NCI-H345 (cell line): ENCODE measurements around the gene CNTN4.
A peak's percentile ranks its signal among the peaks of the same experiment; 100 is the strongest.

Experiments
- DNase-seq: peaks from one replicate; lab custom pipeline; 2025; lab: John Stamatoyannopoulos, UW

The CNTN4 gene

DNA sequence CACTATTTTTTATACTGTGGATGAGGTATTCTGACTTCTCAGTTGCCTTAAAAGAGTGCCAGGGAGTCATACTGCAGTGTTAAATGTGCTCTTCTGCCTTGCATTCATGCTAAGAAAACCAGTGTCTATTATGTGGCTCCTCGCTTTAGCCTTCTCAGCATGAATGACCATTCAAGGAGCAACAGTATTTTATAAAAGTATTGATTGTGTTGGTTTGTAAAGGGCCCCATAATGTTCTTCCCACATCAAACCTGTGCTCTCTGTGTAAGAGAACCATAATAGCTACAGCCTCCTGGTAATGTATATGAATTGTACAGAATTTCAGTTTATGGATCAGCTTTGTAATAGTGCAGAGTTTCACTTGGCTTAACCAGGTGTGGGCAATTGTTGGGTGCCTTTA lies 316.4 kb downstream of the CNTN4 start:
- DNase-seq, result no peak

GRCh38 chr3:2420919-2421318 lies 322.3 kb downstream of the CNTN4 start:
- no peak for DNase-seq

GRCh38 chr3:2423143-2423542 lies 324.5 kb downstream of the CNTN4 start:
- DNase-seq, result peak; percentile 54

DNA sequence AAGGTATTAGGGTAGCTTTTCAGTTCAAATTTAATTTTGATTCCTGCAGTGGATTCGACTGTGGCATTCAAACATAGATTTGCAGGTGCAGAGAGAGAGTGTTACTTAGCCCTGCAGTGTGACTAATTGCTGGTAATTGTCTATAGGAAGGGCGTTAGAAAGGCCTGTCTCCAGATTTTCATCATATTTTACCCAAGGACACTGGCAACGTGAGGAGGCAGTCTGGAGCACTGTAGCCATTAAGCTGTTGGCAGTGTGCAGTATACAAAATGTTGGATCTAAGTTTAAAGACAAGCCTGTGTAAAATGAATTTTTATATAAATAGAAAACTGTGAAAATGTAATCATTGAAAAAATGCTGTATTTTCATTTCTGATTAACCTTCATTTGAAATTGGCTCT lies 342.9 kb downstream of the CNTN4 start:
- DNase-seq, result no peak

GRCh38 chr3:2446146-2446545 lies 347.5 kb downstream of the CNTN4 start:
- no peak for DNase-seq

- DNase-seq, result no peak
Observed at GRCh38 chr3:2452249-2452648, 353.6 kb downstream of the CNTN4 start.

DNA sequence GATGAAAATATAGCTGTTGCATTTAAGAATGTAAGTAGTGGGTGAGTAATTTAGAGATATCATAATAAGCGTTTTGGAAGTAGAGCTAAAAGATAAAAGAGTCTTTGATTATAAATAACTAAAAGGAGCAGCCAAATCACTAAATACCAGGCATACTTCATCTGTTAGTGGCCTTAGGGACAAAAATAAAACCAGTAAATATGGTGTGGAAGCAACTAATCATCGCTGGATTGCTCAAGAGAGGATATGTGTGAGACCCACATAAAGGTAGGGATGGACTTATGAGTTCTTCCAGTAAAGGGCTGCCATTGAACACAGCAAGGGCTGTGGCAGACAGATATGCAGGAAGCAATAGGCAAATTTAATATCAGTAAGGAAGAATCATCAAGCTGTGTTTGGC lies 356.2 kb downstream of the CNTN4 start:
- no peak for DNase-seq

DNA sequence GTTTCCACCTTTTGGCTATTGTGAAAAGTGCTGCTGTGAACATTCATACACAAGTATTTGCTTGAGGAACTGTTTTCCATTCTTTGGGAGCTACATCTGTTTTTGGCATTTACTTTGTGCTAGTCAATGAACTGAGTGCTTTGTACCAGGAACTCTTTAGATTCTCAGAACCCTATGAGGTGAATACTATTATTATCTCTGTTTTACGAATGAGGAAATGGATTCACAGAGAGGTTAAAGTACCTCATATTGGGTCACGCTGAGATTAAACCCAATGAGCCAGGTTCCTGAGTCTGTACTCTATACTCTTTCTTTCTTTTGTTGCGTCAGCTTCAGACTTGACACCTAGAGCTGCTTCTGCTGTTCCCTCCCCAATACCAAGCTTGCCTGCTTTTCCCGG lies 358.1 kb downstream of the CNTN4 start:
- DNase-seq, result no peak

GRCh38 chr3:2458816-2459215 lies 360.1 kb downstream of the CNTN4 start:
- no peak for DNase-seq

GRCh38 chr3:2465842-2466241 lies 367.2 kb downstream of the CNTN4 start:
- DNase-seq, result no peak

DNA sequence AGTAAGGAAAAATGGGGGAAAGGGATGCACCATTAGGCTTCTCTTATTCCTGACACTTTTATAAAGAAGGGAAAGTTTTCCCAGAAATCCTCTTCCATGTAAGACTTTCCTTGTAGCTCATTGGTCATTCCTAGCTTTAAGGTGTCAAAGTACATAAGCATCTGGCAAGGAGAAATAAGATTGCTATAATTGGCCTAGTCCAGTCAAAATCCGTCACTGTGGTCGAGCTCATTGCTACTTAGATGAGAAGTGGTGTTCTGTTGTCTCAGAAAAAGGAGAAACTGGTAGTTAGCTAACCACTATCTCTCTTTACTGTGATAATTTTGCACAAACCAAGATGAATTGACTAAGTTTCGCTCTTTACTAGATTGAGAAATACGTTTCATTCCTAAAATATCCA lies 370.1 kb downstream of the CNTN4 start:
- DNase-seq, result no peak

DNA sequence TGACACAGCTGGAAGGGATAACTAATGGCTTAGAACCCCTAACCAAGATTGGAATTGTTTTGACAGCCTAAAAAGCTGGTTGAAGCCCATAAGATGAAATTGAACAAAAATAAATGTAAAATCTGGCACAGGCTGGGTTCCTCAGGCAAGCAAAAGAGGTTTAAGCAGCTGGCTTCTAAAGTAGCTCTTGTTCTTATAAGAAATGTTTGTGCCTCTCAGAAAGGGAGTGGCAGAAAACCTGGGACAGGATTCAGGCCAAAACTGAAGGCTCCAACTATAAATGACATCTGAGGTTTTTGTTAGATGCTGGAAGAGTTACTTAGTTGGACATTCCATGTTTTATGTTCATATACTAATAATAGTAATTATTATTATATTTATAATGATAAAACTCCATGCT lies 378.3 kb downstream of the CNTN4 start:
- no peak for DNase-seq

DNA sequence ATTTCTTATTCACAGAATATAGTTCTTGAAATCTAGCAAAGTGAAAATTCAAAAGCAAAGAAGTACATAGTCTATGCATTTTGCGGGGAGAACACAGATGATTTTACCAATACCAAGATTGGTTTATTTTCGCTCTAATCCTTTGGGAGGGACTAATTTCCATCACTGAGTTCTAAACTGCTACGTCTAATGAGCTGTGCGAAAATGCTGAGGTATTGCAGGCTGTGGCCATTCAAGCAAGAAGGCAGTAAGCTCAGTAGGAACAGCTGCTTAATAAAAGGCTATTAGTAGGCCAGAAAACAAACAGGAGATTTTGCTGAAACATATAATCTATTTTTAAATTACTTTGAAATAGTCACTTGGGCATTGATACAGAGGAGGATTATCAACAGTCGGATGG lies 379.0 kb downstream of the CNTN4 start:
- no peak for DNase-seq

GRCh38 chr3:2484162-2485026 lies 385.7 kb downstream of the CNTN4 start:
- no peak for DNase-seq

DNA sequence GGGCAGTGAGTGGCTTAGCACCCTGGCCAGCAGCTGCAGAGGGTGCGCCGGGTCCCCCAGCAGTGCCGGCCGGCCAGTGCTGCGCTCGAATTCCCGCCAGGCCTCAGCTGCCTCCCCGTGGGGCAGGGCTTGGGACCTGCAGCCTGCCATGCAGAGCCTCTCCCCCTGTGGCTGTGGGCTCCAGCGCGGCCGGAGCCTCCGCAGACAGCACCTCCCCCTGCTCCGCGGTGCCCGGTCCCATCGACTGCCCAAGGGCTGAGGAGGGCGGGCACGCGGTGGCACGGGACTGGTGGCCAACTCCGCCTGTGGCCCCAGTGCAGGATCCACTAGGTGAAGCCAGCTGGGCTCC lies 386.3 kb downstream of the CNTN4 start:
- DNase-seq, result no peak

DNA sequence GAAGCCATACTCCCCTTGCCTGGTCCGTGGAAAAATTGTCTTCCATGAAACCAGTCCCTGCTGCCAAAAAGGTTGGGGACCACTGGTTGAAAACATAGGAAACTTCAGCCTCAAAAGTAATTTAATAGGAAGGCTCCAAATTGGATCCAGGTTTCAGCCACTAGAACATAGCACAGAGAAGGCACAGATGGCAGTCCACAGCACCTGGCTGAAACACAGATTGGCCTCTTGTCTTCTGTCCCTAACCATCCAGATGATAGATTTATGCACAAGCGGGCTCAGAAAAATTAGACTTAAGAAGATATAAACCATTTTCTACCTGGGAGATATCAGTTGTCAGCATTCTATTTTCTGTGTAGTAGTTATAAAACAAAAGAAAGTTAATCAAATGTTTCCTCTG lies 397.1 kb downstream of the CNTN4 start:
- DNase-seq, result no peak

DNA sequence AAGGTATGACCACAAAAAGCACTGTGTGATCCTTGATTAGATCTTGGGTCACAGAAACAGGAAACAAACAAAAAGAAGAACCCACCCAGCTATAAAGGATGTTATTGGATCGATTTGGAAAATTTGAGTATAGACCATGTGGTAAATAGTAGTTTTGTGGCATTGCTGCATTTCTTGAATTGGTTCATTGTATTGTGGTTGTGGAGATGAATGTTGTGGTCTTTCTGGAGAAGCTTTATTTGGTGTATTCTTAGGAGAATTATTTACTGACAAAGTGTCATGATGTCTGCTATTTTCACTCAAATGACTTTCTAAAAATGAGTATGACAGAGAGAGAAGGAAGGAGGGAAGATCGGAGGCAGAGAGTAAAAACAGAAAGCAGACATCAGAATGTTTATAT lies 406.2 kb downstream of the CNTN4 start:
- DNase-seq, result no peak

GRCh38 chr3:2506776-2507175 lies 408.1 kb downstream of the CNTN4 start:
- DNase-seq, result no peak

- no peak for DNase-seq
Observed at GRCh38 chr3:2510591-2511145, 412.0 kb downstream of the CNTN4 start.

DNA sequence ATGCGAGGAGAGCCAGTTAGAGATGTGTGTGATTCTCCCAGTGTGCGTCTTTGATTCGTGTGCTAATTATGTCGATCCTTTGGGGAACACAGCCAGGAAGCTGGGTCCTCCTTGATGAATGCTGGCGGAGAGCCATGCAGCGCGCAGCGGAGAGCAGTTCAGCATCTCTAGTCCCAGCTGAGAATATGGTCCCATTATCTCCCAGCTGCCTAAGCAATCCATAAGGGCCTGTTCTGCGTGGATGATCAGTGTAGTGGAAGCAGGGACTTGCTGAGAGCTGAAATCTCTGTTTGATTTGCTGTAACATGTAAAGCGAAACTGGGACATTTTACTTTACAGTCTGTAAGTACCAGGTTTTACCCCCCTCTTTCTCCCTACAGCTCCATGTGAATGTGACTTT lies 412.7 kb downstream of the CNTN4 start:
- DNase-seq, result peak; percentile 87

GRCh38 chr3:2512881-2513280 lies 414.2 kb downstream of the CNTN4 start:
- DNase-seq, result no peak

GRCh38 chr3:2513986-2514385 lies 415.3 kb downstream of the CNTN4 start:
- DNase-seq, result no peak

DNA sequence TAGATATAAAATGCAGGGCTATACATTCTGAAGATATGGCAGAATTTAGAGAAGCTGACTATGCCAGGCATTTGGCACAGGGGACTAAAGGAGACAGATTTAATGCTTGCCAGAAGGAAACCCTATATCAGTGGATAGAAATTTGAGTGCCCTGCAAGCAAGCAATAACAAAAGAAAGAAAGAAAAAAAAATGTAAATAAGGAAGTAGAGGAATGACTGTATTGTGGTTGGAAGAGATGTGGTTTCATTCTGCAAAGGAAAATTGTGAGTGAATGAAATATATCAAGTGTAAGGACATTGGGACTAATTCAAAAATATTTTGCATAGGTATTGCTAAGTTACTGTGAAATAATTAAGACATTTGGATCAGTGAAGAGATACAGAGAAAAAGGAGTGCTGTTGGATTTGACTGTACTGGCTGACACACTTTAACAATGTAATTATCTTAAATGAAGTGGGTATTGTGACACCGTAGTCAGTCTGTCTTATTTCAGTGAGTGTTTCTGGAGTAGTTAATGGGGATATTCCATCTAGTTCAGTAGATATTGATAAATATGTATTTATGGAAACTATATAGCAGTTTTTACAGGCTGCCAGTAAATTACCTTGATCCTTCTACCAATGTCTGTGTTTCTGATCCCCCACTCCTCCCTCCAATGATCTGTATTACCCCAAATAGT lies 418.2 kb downstream of the CNTN4 start:
- no peak for DNase-seq
